Nephron (organoid): Measurements from ENCODE around the gene CMTM4.
"Not testable (repeated sequence)": the region's sequence is repeated elsewhere in the genome, so short reads cannot be mapped to it uniquely, and the experiment has no call there.

Source experiments
- H3K27ac Mint-ChIP-seq, 3 experiments: 2 replicates each; pipeline ENCODE4 v1.8.0; 2020; ENCODE audit warnings: mixed read lengths in 3 of 3, mild to moderate bottlenecking in 2 of 3, moderate library complexity in 1 of 3
- H3K27me3 Mint-ChIP-seq: 2 replicates; pipeline ENCODE4 v1.8.0; 2021; ENCODE audit warnings: low read depth, mild to moderate bottlenecking, moderate library complexity, mixed read lengths
- H3K36me3 Mint-ChIP-seq: 2 replicates; pipeline ENCODE4 v1.8.0; 2020; ENCODE audit warnings: low read depth, mixed read lengths
- H3K4me1 Mint-ChIP-seq: 2 replicates; pipeline ENCODE4 v1.8.0; 2020; ENCODE audit warnings: mixed read lengths
- H3K4me3 Mint-ChIP-seq, 3 experiments: 2 replicates each; pipeline ENCODE4 v1.8.0; 2020; ENCODE audit warnings: mild to moderate bottlenecking in 3 of 3, mixed read lengths in 3 of 3, moderate library complexity in 2 of 3
- H3K9me3 Mint-ChIP-seq: 2 replicates; pipeline ENCODE4 v1.8.0; 2020; ENCODE audit warnings: mixed read lengths
- CTCF ChIP-seq, 3 experiments: fragments of 200-600 bp; sonication (generic); IDR thresholded peaks; one replicate each; pipeline ENCODE4 v1.5.0; 2021; ENCODE audit warnings: antibody characterized with exemption in 3 of 3; ENCODE audit not compliant: unreplicated experiment in 3 of 3

The CMTM4 gene

DNA sequence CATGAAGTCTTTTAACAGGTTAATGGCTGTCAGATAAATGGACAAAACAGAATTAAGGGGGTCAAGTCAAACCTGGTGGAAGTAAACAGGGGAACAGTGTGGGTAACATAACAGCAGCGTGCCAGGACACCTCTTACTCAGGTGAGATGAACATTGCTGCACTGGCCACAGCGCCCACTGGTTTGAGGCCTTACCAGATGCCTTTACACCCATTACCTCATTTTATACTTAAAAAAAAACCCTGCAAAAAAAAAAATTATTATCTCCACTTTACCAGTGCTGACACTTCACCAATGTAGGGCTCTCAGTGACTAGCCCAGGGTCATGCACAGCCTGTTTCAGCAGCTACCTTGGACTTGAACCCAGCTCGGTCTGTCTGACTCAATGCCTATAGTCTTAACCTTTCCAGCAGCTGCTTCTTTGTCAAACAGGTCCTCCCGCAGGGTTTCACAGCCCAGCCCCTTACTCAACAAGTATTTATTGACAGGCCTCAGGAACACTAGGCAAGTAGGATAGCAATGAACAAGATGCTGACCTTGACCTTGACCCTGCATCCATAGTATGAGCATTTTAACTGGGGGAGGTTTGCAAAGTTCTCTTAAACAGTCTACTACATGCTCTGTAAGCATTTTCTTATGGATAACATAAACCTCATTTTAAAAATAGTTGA, 61.9 kb downstream of the CMTM4 start:
- peaks cover 11% of the 10 kb centered on the region for H3K36me3 Mint-ChIP-seq
- H3K27ac Mint-ChIP-seq, result peak overlapping the region in 1 of 3 experiments; percentile 67
- H3K4me3 Mint-ChIP-seq, result no peak overlapping the region
- H3K27me3 Mint-ChIP-seq, result no peaks in the 10 kb centered on the region
- H3K4me1 Mint-ChIP-seq, result peaks cover 6% of the 10 kb centered on the region
- no peak for TF ChIP-seq CTCF (IDR thresholded peaks at IDR 0.05; ENCODE audit: unreplicated experiment in 3 of 3)
- H3K9me3 Mint-ChIP-seq, result no peaks in the 10 kb centered on the region

- Mint-ChIP-seq H3K27ac (peak overlapping the region in 1 of 3 experiments; percentile 89), H3K36me3 (peaks cover 16% of the 10 kb centered on the region)
- not testable (repeated sequence) for H3K4me1 Mint-ChIP-seq, H3K9me3 Mint-ChIP-seq, H3K27me3 Mint-ChIP-seq, H3K4me3 Mint-ChIP-seq
These were observed 65.0 kb downstream of the CMTM4 start for GRCh38 chr16:66631558-66631957.

- H3K9me3 Mint-ChIP-seq, H3K4me1 Mint-ChIP-seq, H3K4me3 Mint-ChIP-seq, H3K27me3 Mint-ChIP-seq, H3K27ac Mint-ChIP-seq: not testable (repeated sequence)
- peaks cover 16% of the 10 kb centered on the region for H3K36me3 Mint-ChIP-seq
These were observed 65.8 kb downstream of the CMTM4 start for GRCh38 chr16:66630561-66631260.

DNA sequence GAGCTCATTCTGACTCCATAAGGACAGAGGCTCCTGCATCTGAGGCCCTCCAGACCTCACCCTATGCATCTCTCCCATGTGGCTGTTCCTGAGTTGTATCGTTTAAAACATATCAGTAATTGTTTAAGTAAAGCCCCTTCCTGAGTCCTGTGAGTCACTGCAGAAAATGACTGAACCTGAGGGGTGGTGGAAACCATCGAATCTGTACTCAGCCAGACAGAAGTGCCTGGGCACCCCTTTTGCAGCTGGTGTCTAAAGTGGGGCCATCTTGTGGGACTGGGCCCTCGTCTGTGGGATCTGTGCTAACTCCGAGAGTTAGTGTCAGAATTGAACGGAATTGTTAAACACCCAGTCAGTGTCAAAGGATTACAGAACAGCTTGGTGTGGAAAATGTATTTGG, 66.7 kb downstream of the CMTM4 start:
- Mint-ChIP-seq H3K4me3 (no peak overlapping the region), H3K9me3 (no peaks in the 10 kb centered on the region), H3K27me3 (no peaks in the 10 kb centered on the region), H3K4me1 (no peaks in the 10 kb centered on the region), H3K36me3 (peaks cover 16% of the 10 kb centered on the region), H3K27ac (peak overlapping the region in 1 of 3 experiments; percentile 97)
- no peak for TF ChIP-seq CTCF (IDR thresholded peaks at IDR 0.05; ENCODE audit: unreplicated experiment in 3 of 3)

DNA sequence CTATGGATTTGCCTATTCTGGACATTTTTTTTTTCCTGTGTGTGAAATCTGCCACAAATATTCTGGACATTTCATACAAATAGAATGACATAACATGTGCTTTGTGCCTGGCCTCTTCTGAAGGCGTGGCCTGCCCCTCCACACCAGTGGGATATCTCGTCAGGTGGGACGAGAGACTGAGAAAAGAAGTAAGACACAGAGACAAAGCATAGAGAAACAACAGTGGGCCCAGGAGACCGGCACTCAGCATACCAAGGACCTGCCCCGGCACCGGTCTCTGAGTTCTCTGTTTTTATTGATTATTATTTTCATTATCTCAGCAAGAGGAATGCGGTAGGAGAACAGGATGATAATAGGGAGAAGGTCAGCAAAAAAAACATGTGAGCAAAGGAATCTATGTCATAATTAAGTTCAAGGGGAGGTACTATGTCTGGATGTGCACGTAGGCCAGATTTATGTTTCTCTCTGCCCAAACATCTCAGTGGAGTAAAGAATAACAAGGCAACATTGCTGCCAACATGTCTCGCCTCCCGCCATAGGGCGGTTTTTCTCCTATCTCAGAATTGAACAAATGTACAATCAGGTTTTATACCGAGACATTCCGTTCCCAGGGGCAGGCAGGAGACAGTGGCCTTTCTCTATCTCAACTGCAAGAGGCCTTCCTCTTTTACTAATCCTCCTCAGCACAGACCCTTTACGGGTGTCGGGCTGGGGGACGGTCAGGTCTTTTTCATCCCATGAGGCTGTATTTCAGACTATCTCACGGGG, 68.7 kb downstream of the CMTM4 start:
- Mint-ChIP-seq H3K4me3 (peak overlapping the region in 1 of 3 experiments; percentile 6), H3K4me1 (peaks cover 12% of the 10 kb centered on the region), H3K27ac (peak overlapping the region; percentile 40 to 97 (median 79))
- not testable (repeated sequence) for H3K36me3 Mint-ChIP-seq, H3K27me3 Mint-ChIP-seq, H3K9me3 Mint-ChIP-seq

GRCh38 chr16:66623755-66624154, 72.8 kb downstream of the CMTM4 start:
- Mint-ChIP-seq H3K4me1 (peaks cover 43% of the 10 kb centered on the region), H3K27me3 (no peaks in the 10 kb centered on the region), H3K27ac (peak overlapping the region; percentile 24 to 66 (median 48)), H3K9me3 (no peaks in the 10 kb centered on the region), H3K4me3 (no peak overlapping the region), H3K36me3 (peaks cover 6% of the 10 kb centered on the region)
- no peak for TF ChIP-seq CTCF (IDR thresholded peaks at IDR 0.05; ENCODE audit: unreplicated experiment in 3 of 3)

GRCh38 chr16:66622863-66623262, 73.7 kb downstream of the CMTM4 start:
- H3K36me3 Mint-ChIP-seq, result peaks cover 8% of the 10 kb centered on the region
- H3K27ac Mint-ChIP-seq, result peak overlapping the region; percentile 24 to 66 (median 48)
- peaks cover 46% of the 10 kb centered on the region for H3K4me1 Mint-ChIP-seq
- H3K9me3 Mint-ChIP-seq, result no peaks in the 10 kb centered on the region
- no peak overlapping the region for H3K4me3 Mint-ChIP-seq
- H3K27me3 Mint-ChIP-seq, result no peaks in the 10 kb centered on the region
- TF ChIP-seq CTCF (IDR thresholded peaks at IDR 0.05; ENCODE audit: unreplicated experiment in 3 of 3), result no peak
